Upper lobe of left lung (tissue), 6 donors: ENCODE results near the gene COL23A1. TPM values are rescaled to one million over a fixed set of nuclear protein-coding genes. Genes with fewer than 3 reads are reported as not detected.
A peak's percentile ranks its signal among the peaks of the same experiment; 100 is the strongest.

Experiments used
- ATAC-seq, 2 donors: fragments of 200-7000 bp; cut with Tn5 transposase; one replicate each; pipeline ENCODE4 v1.9.1; 2022; ENCODE audit warnings: mild to moderate bottlenecking in 2 of 2, moderate library complexity in 2 of 2; ENCODE audit not compliant: low FRiP score in 2 of 2
- DNase-seq, 2 donors: peaks; one replicate each; pipeline ENCODE4 v3.0.0-alpha.2; 2019 to 2020
- H3K27ac ChIP-seq, 4 donors: fragments of 200-600 bp; sonication (generic); one replicate each; pipeline ENCODE4 v1.5.1; 2016 to 2019
- H3K27me3 ChIP-seq, 4 donors: fragments of 200-600 bp; sonication (generic); one replicate each; pipeline ENCODE4 v1.5.1; 2017 to 2019
- H3K36me3 ChIP-seq, 4 donors: fragments of 200-600 bp; sonication (generic); one replicate each; pipeline ENCODE4 v1.5.1; 2016 to 2019
- H3K4me1 ChIP-seq, 4 donors: fragments of 200-600 bp; sonication (generic); one replicate each; pipeline ENCODE4 v1.5.1; 2018 to 2019
- H3K4me3 ChIP-seq, 4 donors: fragments of 200-600 bp; sonication (generic); one replicate each; pipeline ENCODE4 v1.5.1; 2017 to 2019; ENCODE audit warnings: mild to moderate bottlenecking in 2 of 4, moderate library complexity in 1 of 4
- H3K9me3 ChIP-seq, 4 donors: fragments of 200-600 bp; sonication (generic); one replicate each; pipeline ENCODE4 v1.5.1; 2018 to 2019
- CTCF ChIP-seq, 6 experiments: fragments of 450-650 bp in 4 of 6; fragments of 200-600 bp in 2 of 6; sonication (generic) in 2 of 6; IDR thresholded peaks; one replicate each; pipeline ENCODE4 v1.5.1; 2016 to 2019; ENCODE audit warnings: antibody characterized with exemption in 6 of 6
- EP300 ChIP-seq, 4 donors: sonication (generic); formaldehyde crosslinking; IDR thresholded peaks; one replicate each; pipeline ENCODE4 v1.5.1; 2017; ENCODE audit warnings: antibody characterized with exemption in 4 of 4, control low read depth in 2 of 4
- POLR2A ChIP-seq, 4 donors: fragments of 450-650 bp; IDR thresholded peaks; one replicate each; pipeline ENCODE4 v1.5.1; 2016 to 2017; ENCODE audit warnings: antibody characterized with exemption in 4 of 4, mild to moderate bottlenecking in 2 of 4
- POLR2AphosphoS5 ChIP-seq, 2 donors: sonication (generic); formaldehyde crosslinking; IDR thresholded peaks; one replicate each; pipeline ENCODE4 v1.5.1; 2017; ENCODE audit warnings: antibody characterized with exemption in 2 of 2
- WGBS, 2 donors: methylation state at CpG; one replicate each; pipeline ENCODE4 v1.1.5; 2017 to 2018; 5-methylcytosine and 5-hydroxymethylcytosine counted together
- total RNA-seq, 6 donors: library from RNA; depleted of rRNA in 4 of 6; stranded (reverse); fragments of >200 nt in 4 of 6; gene quantifications; one replicate each; pipeline versions ENCODE4 v1.1.0 to v1.2.1, GENCODE V29; 2016 to 2021
- donor health status: DM: no; HTN: no; CAD: no; lungs with moderate emphysema.
- donor health status: DM: no; HTN: yes; CAD: no; lungs with severe emphysema.

Gene COL23A1
- 1 to 10 TPM in 5 of 6 donors, under 1 TPM in 1; 0.61 to 3.1 (median 1.5) TPM for total RNA-seq

- WGBS, 2 donors: 2 to 3% methylated on average over 11 to 43 of the region's 78 CpGs
- H3K9me3 ChIP-seq: peaks cover 0 to 12% (median 5%) of the 10 kb centered on the region in 4 donors
- TF ChIP-seq POLR2AphosphoS5 (IDR thresholded peaks at IDR 0.05) (no peak), CTCF (IDR thresholded peaks at IDR 0.05) (peak in 5 of 6 experiments; percentile 37 to 61 (median 51))
- H3K36me3 ChIP-seq: no peaks in the 10 kb centered on the region
- DNase-seq: peak; percentile 60 to 91
- H3K4me3 ChIP-seq: peak within 1 kb of the TSS; percentile 3 to 63 (median 48)
- peak within 1 kb of the TSS in 1 of 4 donors; percentile 14 for H3K27ac ChIP-seq
- H3K4me1 ChIP-seq: peaks cover 15 to 36% (median 19%) of the 10 kb centered on the region in 4 donors
- H3K27me3 ChIP-seq: peaks cover 0 to 9% (median 4%) of the 10 kb centered on the region in 4 donors
- ATAC-seq: peak; percentile 19 to 82
Observed at GRCh38 chr5:178590141-178590923, at the start of gene COL23A1. COL23A1 (minus strand) TSS chr5:178590393.

- H3K4me3 ChIP-seq: no peak overlapping the region
- DNase-seq: no peak
- no peaks in the 10 kb centered on the region for H3K36me3 ChIP-seq
- no peaks in the 10 kb centered on the region for H3K4me1 ChIP-seq
- no peak for ATAC-seq
- no peaks in the 10 kb centered on the region for H3K27me3 ChIP-seq
- 65 to 72% methylated on average over 9 of the region's 9 CpGs for WGBS, 2 donors
- peaks cover 0 to 4% (median 0%) of the 10 kb centered on the region in 4 donors for H3K9me3 ChIP-seq
- TF ChIP-seq POLR2AphosphoS5 (IDR thresholded peaks at IDR 0.05) (no peak), POLR2A (IDR thresholded peaks at IDR 0.05) (no peak)
- no peak overlapping the region for H3K27ac ChIP-seq
Observed at GRCh38 chr5:178637356-178638074, 47.3 kb upstream of the COL23A1 start.

- Histone ChIP-seq H3K4me1 (peaks cover 0 to 3% (median 0%) of the 10 kb centered on the region in 4 donors), H3K4me3 (no peak overlapping the region), H3K36me3 (no peaks in the 10 kb centered on the region), H3K27me3 (no peaks in the 10 kb centered on the region), H3K9me3 (no peaks in the 10 kb centered on the region), H3K27ac (no peak overlapping the region)
- WGBS, 2 donors: 42 to 47% methylated on average over 4 of the region's 4 CpGs
- no peak for TF ChIP-seq EP300 (IDR thresholded peaks at IDR 0.05)
- no peak for TF ChIP-seq POLR2A (IDR thresholded peaks at IDR 0.05)
- TF ChIP-seq POLR2AphosphoS5 (IDR thresholded peaks at IDR 0.05): no peak
- TF ChIP-seq CTCF (IDR thresholded peaks at IDR 0.05): no peak
- no peak for DNase-seq
- ATAC-seq: no peak
Observed at GRCh38 chr5:178632285-178632684, 42.1 kb upstream of the COL23A1 start.

GRCh38 chr5:178630951-178631350 is 40.8 kb upstream of the COL23A1 start:
- no peak overlapping the region for H3K27ac ChIP-seq
- H3K4me1 ChIP-seq: peaks cover 0 to 5% (median 0%) of the 10 kb centered on the region in 4 donors
- no peak for TF ChIP-seq EP300 (IDR thresholded peaks at IDR 0.05)
- no peak for TF ChIP-seq POLR2A (IDR thresholded peaks at IDR 0.05)
- TF ChIP-seq POLR2AphosphoS5 (IDR thresholded peaks at IDR 0.05): no peak
- no peak for TF ChIP-seq CTCF (IDR thresholded peaks at IDR 0.05)
- no peak for DNase-seq
- no peak overlapping the region for H3K4me3 ChIP-seq
- ATAC-seq: no peak
- 13 to 48% methylated on average over 1 to 2 of the region's 2 CpGs for WGBS, 2 donors
- H3K36me3 ChIP-seq: no peaks in the 10 kb centered on the region
- H3K27me3 ChIP-seq: no peaks in the 10 kb centered on the region
- no peaks in the 10 kb centered on the region for H3K9me3 ChIP-seq

DNA sequence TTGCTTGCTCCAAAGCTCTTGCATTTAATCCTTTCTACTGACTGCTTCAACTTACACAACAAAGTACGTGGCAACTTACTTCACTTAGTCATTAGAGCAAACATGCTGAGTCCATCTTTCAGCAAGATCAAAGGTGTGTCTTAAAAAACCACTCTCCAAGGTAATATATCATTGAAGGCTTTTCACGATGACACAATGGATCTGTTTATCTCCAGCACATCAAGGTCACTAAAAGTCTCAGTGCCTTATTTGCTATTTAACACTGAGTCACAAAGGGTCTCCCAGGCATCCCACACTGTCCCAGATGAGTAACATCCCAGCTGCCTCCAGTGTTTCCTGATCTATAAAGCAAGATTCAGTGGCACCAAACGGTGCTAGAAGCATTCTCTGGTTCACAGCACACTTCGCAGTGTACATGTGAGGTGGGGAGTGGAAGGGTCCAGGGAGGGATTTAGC is 40.3 kb upstream of the COL23A1 start:
- DNase-seq: no peak
- Histone ChIP-seq H3K9me3 (no peaks in the 10 kb centered on the region), H3K27ac (no peak overlapping the region), H3K27me3 (no peaks in the 10 kb centered on the region), H3K4me3 (no peak overlapping the region), H3K36me3 (no peaks in the 10 kb centered on the region), H3K4me1 (peaks cover 0 to 5% (median 1%) of the 10 kb centered on the region in 4 donors)
- no peak for ATAC-seq
- 43 to 44% methylated on average over 4 of the region's 4 CpGs for WGBS, 2 donors
- TF ChIP-seq EP300 (IDR thresholded peaks at IDR 0.05) (no peak), CTCF (IDR thresholded peaks at IDR 0.05) (no peak), POLR2A (IDR thresholded peaks at IDR 0.05) (no peak), POLR2AphosphoS5 (IDR thresholded peaks at IDR 0.05) (no peak)
